CD1c-positive myeloid dendritic cell (primary cell): Measurements from ENCODE around the gene POLR2F.

Experiments
- DNase-seq: peaks from one replicate; pipeline ENCODE4 v3.0.0-alpha.2; 2016; ENCODE audit errors: extremely low spot score

Gene POLR2F

DNA sequence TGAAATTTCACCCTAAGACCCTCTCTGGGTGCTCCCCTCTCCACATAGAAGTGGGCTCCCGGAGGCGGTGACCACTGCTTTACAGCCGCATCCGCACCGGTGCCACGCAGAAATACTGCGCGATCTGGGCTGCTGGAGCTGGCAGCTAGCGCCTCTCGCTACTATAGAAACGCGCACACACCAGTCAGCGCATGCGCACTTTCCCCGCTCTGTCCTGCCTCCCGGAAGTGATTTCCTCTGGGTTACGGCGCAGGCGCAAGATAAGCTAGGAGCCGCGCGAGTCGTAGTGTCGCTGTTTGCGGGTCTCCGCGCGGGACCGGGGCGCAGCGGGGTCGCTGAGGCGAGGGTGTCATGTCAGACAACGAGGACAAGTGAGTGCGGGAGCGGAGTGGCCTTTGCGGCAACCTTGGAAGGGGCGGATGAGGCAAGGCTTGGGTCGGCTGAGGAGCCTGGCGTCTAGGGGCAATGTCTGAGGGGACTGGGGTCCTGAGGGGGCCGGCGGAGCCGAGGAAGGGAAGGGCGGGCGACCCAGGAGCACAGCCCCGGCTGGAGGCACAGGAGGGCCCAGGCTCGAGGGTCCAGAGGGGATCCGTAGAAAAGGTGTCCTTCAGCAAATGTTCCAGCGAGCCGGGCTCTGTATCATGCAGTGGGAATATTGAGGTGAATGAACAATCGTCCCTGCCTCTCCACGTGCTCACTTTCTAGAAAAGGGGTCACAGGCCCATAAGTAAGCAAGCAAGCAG is at the start of gene POLR2F, which contains the start of gene C22orf23:
POLR2F (plus strand) TSS at position 263 of the 743 bp plus-strand sequence; CDS start at position 352, 89 bp downstream.
C22orf23 (minus strand) TSS at position 165 of the 743 bp plus-strand sequence. CDS start 452 bp downstream, outside the sequence.
- DNase-seq = peak; percentile 99

DNA sequence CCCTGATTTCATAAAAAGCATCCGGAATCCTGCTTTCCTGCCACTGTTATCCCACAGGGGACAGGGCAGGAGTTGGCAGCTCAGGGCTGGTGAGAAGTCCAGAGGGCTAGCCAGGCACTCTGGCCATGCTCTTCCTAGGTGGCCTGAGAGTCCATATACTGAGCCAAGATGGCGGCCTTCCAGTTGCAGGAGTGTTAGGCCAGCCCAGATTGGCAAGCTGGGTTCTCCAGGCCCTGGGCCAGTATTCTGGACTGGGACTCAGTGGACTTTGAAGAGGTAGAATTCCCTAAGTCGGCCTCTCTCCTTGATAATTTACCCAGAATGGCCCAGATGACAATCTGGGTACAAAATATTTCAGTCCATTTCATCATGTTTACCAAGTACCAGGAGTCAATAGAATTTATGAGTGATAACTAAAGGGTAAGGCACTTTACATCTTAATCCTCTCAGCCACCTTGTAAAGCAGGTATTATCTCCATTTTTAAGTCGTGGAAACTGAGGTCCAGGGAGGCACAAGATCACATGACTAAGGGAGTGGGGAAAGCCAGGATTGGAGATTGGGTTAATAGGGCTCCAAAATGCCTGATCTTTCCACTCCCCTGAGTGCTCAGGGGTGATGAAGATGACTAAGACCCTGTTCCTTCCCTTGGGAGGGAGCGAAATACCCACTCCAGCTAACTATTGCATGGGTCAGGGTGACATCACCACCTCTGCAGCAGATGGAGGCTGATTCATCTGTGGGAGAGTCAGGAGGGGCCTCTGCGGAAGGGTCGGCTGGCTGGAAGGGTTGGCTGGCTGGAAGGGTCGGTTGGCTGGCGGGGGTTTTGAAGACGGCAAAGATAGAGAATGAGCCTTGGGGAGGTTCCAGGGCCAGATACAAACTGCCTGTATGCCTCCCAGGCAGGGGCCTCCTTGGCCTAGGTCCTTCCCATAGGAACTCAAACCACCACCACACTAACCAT is 48.6 kb upstream of the POLR2F start:
- DNase-seq = peak; percentile 85

DNA sequence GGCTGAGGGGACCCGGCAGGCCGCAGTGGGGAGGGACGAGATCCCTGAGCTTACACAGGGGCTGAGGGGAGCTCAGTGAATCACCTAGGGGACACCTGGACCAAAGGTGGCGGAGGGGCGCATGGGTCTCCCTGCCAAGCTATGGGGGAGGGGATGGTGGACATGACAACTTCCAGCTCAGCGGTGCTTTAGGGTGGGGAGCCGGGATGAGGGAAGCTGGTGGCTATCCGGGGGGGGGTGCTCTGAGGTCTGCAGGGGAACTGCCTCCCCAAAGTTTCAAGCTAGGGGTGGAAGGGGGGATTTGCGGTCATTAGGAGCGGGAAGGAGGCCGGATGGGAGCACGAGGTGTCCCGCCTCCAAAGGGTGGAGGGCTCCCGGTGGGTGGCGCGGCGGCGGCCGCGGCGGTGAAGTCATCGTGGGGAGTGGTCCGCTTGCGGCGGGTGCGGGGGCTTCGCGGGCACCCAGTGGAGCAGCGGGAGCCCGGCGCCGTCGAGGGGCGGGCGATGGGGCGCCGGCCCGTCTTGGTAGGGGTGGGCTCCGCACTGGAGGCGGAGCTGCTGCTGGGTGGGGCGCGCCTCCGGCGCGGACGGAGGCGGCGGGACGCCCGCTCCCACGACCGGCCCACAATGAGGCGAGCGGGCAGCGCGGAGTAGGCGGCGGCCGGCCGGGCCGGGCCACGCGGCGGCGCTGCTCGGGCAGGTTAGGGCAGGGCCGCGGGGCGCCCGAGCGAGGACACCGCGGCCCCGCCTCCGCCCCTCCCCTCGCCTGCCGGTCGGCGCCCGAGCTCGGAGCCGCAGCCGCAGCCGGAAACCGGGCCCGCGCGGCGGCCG is 47.8 kb upstream of the POLR2F start, which contains the start of gene MICALL1:
MICALL1 (plus strand) TSS at position 764 of the 830 bp plus-strand sequence. CDS start 126 bp downstream, outside the sequence.
- DNase-seq = peak; percentile 77

DNA sequence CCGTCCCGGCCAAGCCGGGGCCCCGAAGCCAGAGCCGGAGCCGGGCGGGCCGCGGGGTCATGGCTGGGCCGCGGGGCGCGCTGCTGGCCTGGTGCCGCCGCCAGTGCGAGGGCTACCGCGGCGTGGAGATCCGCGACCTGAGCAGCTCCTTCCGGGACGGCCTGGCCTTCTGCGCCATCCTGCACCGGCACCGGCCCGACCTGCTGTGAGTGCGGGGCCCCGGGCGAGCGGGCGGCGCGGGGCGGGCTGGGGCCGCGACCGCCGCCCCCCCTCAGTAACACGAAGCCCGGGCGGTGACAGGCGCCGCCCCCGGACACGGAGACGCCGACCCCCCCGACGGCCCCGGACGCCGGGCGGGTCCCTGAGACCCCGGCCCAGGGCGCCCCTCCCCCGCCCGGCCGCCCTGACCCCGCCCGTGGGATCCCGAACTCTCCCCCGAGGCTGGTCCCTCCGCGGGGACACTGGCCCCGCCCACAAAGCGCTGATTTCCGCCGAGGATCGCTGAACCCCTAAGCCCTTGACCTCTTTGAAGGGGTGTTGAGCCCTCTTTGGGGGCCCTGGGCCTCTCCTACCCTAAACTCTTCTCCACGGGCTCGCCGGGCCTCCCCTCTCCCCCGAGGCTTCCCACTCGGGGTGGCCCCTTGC is 47.0 kb upstream of the POLR2F start:
- peak; percentile 26 for DNase-seq

DNA sequence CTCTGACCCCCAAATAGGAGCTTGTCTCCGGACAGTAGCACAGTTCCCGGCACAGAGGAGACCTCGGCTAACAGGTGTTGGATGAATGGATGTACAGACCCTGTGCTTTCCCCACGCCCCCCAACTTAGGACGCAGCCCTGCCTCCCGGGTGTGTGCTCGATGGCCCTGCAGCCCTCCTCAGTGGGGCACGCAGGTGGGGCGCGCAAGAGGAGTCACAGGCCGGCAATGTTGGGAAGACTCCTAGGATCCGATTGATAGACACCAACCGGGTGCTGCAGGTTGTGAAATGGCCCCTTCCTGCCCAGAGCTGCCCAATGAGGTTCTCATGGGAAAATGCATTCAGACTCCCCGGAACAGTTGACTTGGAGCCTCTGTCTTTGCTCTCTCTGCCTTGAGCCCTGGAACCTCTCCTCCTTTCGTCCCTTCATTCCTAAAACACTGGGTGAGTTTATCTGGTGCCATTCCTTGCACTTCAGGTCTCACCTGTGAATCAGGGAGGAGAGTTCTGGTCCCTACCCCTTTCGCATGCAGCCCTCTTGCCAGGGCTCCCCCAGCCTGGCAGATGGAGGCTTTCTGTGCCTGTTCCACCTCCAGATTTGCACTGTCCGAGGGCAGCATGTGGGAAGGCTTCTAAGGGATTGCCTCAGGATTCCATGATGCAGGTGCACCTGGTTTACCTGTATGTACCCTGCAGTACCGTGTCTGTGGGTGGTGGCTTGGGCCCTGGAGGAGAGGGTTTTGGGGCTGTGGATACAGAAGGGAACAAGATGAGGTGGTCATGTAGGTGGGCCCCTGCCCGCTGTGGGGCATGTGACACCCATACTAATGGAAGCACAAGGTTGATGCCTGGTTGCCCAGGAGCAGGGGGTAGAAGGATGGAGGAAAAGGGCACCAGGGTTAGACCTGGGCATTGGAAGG is 46.2 kb upstream of the POLR2F start:
- no peak for DNase-seq

DNA sequence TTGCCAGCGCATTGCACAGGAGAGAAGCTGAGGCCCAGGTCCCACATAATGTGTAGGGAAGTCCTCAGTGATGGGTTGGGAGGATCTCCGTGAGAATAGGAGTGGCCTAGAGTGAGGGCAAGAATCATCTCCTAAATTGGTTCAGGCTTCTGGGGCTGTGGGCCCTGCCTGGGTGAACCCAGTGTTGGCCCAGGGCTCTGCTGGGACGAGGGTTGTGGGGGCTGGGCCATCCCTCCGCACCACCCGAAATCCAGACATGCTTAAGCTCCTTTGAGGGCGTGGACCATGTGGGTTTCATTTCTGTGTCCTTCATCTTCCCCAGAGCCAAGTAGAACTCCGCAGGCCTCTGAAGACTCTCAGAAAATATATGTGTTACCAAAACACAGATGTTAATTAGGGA is 43.7 kb upstream of the POLR2F start:
- no peak for DNase-seq

DNA sequence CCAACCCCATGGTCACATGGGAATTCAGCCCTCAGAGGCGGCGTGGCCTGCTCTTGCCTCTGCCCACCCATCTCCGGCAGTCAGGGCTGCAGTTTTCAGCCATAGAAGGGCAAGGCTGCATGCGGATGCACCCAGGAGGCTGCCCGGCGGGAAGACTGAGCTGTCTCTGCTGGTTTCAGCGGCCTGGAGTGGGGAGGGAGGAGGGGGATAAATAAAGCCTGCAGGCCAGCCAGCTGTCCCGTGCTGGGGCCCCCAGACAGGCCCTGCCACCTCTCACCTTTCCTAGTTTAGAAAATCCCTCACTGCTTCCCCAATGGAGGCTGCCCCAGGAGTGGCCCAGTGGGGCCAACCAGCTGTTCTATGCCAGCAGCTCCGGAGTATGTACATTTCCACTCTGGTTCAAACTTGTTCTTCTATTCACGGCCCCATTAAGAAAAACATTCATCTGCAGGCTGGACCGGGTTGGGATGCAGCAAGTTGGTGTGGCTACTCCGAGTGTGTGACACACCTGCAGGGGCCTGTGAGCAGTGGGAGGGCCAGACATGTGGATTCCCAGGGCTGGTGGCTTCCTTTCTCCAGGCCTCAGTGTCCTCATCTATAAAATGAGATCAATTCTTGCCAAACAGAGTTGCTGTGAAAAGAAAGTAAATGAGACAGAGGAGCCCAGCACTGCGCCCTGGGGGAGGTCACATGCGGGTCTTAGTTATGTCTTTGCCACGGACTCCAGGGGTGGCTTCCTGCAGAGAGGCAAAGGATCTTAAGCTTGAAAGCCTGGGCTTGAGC is 42.4 kb upstream of the POLR2F start:
- DNase-seq = no peak

DNA sequence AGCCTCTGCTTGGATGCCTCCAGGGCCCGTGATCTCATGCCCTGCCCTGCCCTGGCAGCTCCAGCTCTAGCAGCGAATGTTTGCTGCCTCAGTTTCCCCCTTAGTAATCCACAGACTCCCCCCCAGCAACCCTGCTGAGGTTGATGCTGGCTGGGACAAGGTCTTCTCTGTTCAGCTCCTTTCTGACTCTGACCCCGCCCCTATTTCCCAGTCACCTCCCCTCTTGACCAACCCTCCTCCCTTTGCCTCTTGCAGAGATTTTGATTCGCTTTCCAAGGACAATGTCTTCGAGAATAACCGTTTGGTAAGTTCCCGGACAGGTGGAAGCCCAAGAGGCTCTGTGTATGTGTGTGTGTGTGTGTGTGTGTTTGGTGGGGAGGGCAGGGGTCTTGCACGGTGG is 41.8 kb upstream of the POLR2F start:
- DNase-seq = no peak

DNA sequence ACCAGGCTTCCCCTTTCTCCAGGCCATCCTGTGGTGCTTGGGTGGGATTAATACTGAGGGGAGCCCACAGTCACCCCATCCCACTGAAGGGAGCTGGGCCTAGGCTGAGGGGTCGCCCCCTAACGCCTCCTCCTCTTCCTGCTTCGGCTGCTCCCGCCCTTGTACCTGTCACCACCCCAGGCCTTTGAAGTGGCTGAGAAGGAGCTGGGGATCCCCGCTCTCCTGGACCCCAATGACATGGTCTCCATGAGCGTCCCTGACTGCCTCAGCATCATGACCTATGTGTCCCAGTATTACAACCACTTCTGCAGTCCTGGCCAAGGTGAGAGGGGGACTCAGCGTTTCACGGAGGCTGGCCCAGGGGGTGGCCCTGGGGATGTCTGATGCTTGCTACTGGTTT is 41.3 kb upstream of the POLR2F start:
- no peak for DNase-seq

DNA sequence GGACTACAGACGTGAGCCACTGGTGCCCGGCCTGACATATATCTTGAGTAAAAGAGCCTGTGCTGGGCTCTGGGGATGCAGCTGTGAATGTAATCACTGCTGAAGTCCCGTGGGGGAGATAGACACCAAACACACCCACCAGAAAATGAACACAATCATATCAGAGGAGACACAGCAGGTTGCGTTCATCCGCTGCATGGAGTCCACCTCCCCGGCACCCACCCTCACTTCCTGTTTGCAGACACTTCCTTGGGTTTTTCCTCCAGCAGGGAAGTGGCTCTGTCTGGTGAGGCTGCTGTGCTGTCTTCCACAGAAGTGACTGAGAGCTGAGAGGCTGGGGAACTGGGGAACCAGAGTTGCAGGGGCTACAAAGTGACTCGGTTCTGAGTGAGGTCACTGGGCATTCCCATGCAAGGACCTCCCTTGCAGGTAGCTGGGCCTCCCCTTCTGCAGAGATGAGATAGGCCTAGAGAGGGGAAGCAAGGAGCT is 40.2 kb upstream of the POLR2F start:
- peak; percentile 26 for DNase-seq

DNA sequence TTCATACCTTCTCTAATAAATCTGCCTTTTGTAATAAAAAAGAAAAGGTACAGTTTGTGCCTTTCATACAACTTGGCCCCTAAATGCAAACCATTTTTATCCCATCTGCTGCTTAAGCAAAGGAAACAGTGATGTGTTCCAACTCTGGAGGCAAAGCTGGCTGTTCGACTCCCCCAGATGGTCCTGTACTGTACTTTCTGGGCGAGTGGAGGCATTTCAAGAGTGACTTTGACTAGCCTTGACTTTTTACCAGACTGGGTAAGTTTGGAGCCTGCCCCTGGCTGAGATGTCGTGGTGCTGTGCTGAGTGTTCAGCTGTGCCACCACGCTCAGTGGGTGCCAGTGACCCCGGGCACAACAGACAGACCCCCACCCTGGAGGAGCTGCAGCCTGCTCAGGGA is 37.2 kb upstream of the POLR2F start:
- DNase-seq = no peak

DNA sequence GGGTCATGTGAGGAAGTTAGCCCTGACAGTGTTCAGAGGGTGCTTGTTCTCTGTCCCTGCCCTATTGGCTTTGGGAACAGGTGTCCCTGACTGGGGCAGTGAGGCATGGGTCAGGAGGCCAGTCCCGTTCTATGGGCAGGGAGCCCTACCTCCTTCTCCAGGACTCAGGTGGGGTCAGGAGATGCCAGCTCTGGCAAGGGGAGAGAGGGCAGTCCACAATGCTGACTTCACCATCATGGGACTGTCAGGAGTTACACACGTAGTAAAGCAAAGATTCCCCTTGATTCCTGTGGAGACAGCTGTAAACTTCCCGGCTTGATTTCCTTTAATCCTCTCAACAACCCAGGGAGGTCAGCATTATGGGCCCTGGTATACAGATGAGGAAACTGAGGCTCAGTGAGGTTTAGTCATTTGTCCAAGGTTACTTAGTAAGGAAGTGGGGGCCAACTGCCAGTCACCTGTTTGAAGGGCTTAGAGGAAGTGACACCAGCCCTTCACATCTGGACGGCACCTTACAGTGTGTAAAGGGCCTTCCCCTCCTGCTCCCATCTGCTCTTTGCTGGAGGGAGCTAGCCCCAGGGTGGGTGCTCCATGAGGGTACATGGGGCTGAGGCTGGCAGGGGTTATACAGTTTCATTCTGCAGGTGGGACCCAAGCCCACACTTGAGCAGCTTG is 35.5 kb upstream of the POLR2F start:
- no peak for DNase-seq

DNA sequence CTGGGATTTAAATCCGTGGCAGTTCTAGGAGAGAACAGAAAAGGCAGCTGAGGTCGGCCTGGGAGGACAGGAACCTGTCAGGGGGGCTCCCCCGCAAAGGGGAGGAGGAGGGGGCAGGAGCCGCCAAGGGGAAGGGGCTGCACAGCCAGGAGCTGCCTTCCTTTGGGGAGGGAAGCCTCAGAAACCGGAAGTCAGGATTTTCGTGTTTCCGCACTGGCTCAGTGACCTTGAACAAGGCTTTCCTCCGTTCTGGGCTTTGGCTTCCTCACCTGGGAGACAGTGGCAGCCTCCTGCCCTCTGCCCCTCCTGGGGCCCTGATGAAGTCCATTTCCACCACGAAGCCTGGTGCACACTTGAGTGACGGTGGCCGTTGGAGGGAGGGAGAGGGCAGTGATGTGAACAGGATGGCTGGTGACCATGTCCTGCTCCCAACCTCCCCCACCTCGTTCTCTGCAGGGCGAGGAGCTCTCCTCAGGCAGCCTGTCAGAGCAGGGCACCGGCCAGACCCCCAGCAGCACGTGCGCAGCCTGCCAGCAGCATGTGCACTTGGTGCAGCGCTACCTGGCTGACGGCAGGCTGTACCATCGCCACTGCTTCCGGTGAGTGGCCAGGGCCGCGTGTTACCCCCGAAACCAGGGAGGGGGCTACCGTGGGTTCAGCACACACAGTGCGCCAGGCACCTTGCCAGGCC is 34.8 kb upstream of the POLR2F start:
- no peak for DNase-seq

DNA sequence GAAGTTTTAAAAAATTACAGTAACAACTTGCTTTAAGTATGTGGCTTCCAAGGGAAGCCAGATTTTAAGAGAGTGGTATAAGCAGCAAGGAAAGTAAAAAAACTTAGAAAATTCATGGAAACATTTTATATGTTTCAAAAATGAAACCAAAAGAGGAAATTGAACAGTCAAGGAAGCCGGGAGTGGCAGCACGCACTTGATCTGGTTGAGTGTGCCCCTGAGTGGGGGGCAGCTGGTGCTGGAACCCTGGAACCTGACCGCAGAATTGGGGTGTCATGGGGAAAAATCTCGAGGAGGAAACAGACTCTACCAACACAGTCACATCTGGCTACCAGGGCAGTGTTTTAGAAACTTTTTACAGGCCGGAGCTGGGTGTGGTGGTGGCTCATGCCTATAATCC is 33.4 kb upstream of the POLR2F start:
- DNase-seq = peak; percentile 34

DNA sequence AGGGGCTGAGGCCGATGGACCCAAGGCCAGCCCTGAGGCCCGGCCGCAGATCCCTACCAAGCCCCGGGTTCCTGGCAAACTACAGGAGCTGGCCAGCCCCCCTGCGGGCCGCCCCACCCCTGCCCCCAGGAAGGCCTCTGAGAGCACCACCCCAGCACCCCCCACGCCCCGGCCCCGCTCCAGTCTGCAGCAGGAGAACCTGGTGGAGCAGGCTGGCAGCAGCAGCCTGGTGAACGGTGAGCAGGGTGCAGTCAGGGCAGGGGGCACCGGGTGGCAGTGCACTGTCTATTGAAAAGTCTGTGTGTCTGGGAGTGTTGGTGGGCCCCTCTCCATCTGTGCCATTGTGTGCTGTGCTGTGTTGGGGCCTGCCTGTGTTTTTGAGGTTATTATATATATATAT is 31.3 kb upstream of the POLR2F start:
- DNase-seq = no peak

DNA sequence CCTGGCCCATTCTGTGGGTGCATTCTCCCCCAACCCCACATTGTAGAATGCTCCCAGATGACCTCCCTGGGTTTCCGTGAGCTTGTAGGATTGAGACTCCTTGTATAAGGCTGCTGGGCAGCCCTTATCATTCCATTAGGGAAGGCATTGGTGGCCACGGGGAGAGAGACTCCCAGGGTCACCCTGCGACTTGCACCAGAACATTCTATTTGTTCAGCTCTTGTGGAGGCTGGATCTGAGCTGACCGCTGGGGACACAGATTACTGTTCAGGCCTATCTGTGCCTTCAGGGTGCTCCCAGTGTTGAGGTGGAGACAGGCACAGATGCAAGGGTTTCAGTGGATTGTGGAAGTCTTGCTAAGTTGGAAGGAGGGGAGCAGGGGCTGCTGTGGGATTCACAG is 29.6 kb upstream of the POLR2F start:
- DNase-seq = no peak

DNA sequence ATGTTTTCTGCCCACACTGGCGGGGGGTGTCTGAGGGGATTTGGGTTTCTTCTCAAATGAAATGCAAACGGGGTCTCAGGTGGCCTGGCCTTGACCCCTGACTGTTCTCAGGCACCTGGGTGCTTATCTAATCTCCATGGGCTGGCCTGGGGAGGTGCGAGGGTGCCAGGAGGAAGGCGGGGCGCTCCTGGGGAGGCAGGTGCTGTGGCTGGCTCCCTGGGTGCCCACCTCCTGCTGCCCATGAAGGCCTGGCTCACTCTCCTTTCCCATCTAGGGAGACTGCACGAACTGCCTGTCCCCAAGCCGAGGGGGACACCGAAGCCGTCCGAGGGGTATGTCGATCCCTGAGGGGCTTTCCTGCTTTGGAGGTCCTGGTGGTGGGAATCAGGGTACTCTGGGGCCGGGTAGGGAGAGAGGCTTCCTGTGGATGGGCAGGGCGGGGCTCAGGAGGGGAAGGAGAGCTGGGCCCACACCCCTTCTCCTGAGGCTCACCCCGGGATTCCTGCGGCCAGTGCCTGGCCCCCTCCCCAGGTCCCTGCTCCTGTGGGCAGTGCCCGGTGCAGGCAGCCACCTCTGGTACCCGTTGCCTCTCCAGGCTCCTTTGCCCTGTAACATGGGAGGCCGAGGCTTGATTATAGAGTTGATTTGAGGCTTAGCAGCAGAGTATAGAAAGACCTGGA is 29.0 kb upstream of the POLR2F start:
- DNase-seq = no peak
